Astrocyte (in vitro differentiated cells and primary cell): Measurements from ENCODE around the gene RYR2.

Experiments
- CTCF ChIP-seq: IDR thresholded peaks from 2 replicates; pipeline ENCODE4 v1.5.1; 2011; ENCODE audit warnings: low read depth, mild to moderate bottlenecking, inconsistent platforms, low read length, moderate library complexity; ENCODE audit not compliant: insufficient read depth
- EZH2 ChIP-seq: IDR thresholded peaks from 2 replicates; pipeline ENCODE4 v1.6.1; 2012; ENCODE audit warnings: mild to moderate bottlenecking, low read length, inconsistent platforms; ENCODE audit not compliant: insufficient read depth

- no peak for TF ChIP-seq CTCF
- TF ChIP-seq EZH2: no peak
Observed at GRCh38 chr1:237857455-237857854, 815.5 kb downstream of the RYR2 start.
